Prostate gland (tissue), 2 donors: ENCODE results near the gene LCE1C.

ENCODE experiments used
- POLR2A ChIP-seq: fragments of 450-650 bp; IDR thresholded peaks from one replicate; pipeline ENCODE4 v1.6.1; 2016; ENCODE audit warnings: antibody characterized with exemption, mild to moderate bottlenecking
- POLR2AphosphoS5 ChIP-seq: sonication (generic); formaldehyde crosslinking; IDR thresholded peaks from one replicate; pipeline ENCODE4 v1.6.1; 2017; ENCODE audit warnings: antibody characterized with exemption
- TF ChIP-seq, protein P1 (sequence below), 4 experiments: fragments of 200-600 bp in 2 of 4; fragments of 450-650 bp in 2 of 4; sonication (generic) in 2 of 4; IDR thresholded peaks; 1 replicate in 3 of 4; 2 replicates in 1 of 4; pipeline ENCODE4 v1.5.1; 2016 to 2019; ENCODE audit warnings: antibody characterized with exemption in 4 of 4, mild to moderate bottlenecking in 2 of 4, moderate library complexity in 2 of 4

DNA sequence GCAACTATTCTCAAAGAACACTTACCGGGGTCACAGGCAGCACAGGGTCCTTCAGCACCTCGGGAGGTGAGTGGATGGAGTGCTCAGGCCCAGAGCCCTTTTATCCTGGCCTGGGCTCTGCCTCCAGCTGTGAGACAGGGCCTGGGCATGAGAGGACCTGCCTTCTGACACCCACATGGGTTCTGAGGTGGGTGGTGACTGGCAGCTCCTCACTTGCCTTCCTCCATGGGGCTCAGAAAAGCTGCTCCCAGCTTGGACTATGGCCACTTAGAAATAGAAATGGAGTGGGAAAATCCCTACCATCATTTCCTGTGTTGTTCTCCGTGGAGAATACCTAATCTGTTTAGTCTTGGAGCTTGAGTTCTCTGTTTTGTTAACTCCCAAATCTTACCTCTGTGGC, at the start of gene LCE1C:
- TF ChIP-seq, protein P1, sequence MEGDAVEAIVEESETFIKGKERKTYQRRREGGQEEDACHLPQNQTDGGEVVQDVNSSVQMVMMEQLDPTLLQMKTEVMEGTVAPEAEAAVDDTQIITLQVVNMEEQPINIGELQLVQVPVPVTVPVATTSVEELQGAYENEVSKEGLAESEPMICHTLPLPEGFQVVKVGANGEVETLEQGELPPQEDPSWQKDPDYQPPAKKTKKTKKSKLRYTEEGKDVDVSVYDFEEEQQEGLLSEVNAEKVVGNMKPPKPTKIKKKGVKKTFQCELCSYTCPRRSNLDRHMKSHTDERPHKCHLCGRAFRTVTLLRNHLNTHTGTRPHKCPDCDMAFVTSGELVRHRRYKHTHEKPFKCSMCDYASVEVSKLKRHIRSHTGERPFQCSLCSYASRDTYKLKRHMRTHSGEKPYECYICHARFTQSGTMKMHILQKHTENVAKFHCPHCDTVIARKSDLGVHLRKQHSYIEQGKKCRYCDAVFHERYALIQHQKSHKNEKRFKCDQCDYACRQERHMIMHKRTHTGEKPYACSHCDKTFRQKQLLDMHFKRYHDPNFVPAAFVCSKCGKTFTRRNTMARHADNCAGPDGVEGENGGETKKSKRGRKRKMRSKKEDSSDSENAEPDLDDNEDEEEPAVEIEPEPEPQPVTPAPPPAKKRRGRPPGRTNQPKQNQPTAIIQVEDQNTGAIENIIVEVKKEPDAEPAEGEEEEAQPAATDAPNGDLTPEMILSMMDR (IDR thresholded peaks at IDR 0.05), result no peak
- TF ChIP-seq POLR2AphosphoS5 (no peak), POLR2A (no peak)
